DMS79 treated with DMSO at 0.1 percent for 48 hours (cell line): ENCODE results near the gene KCNQ2.
"Not testable (repeated sequence)": the region's sequence is repeated elsewhere in the genome, so short reads cannot be mapped to it uniquely, and the experiment has no call there.

Experiments used
- DNase-seq: peaks from one replicate; lab custom pipeline; 2025; lab: John Stamatoyannopoulos, UW

Gene KCNQ2

GRCh38 chr20:63471981-63472831 is at the start of gene KCNQ2:
Gene KCNQ2, minus strand, starts transcription at chr20:63472655. Its CDS starts 192 bp downstream, at chr20:63472463.
- peak; percentile 43 for DNase-seq

- DNase-seq: no peak
Observed at GRCh38 chr20:63521602-63522001, 49.1 kb upstream of the KCNQ2 start.

- DNase-seq: peak; percentile 37
Observed at GRCh38 chr20:63520934-63521601, 48.6 kb upstream of the KCNQ2 start.

- peak; percentile 78 for DNase-seq
Observed at GRCh38 chr20:63520504-63520933, 48.1 kb upstream of the KCNQ2 start, which contains the start of gene PPDPF. Gene PPDPF, plus strand, starts transcription at chr20:63520765. Its CDS starts 544 bp downstream, at chr20:63521309.

- peak; percentile 83 for DNase-seq
Observed at GRCh38 chr20:63519668-63520503, 47.4 kb upstream of the KCNQ2 start.

- no peak for DNase-seq
Observed at GRCh38 chr20:63518946-63519667, 46.7 kb upstream of the KCNQ2 start.

- DNase-seq: no peak
Observed at GRCh38 chr20:63518351-63518861, 46.0 kb upstream of the KCNQ2 start.

GRCh38 chr20:63517376-63518309 is 45.2 kb upstream of the KCNQ2 start:
- DNase-seq: no peak

- DNase-seq: not testable (repeated sequence)
Observed at GRCh38 chr20:63514520-63514919, 42.1 kb upstream of the KCNQ2 start.

- DNase-seq: no peak
Observed at GRCh38 chr20:63513207-63513606, 40.8 kb upstream of the KCNQ2 start.

- no peak for DNase-seq
Observed at GRCh38 chr20:63509088-63509564, 36.7 kb upstream of the KCNQ2 start.

GRCh38 chr20:63508072-63508768 is 35.8 kb upstream of the KCNQ2 start:
- DNase-seq: no peak

GRCh38 chr20:63507083-63507743 is 34.8 kb upstream of the KCNQ2 start:
- no peak for DNase-seq

- DNase-seq: no peak
Observed at GRCh38 chr20:63505723-63506122, 33.3 kb upstream of the KCNQ2 start.

GRCh38 chr20:63505281-63505680 is 32.8 kb upstream of the KCNQ2 start:
- no peak for DNase-seq

- no peak for DNase-seq
Observed at GRCh38 chr20:63504642-63505041, 32.2 kb upstream of the KCNQ2 start.

GRCh38 chr20:63503524-63503923 is 31.1 kb upstream of the KCNQ2 start:
- no peak for DNase-seq

GRCh38 chr20:63502671-63503172 is 30.3 kb upstream of the KCNQ2 start:
- DNase-seq: peak; percentile 76
